Esophagus muscularis mucosa (tissue), 4 donors: ENCODE results near the gene SH3PXD2A.

Source experiments
- CTCF ChIP-seq, 3 experiments: fragments of 200-600 bp in 2 of 3; fragments of 450-650 bp in 1 of 3; sonication (generic) in 2 of 3; IDR thresholded peaks; one replicate each; pipeline ENCODE4 v1.5.1; 2017 to 2019; ENCODE audit warnings: antibody characterized with exemption in 3 of 3, mild to moderate bottlenecking in 2 of 3, moderate library complexity in 1 of 3
- EP300 ChIP-seq: sonication (generic); formaldehyde crosslinking; IDR thresholded peaks from one replicate; pipeline ENCODE4 v1.6.1; 2017; ENCODE audit warnings: antibody characterized with exemption
- POLR2A ChIP-seq: fragments of 450-650 bp; IDR thresholded peaks from one replicate; pipeline ENCODE4 v1.6.1; 2017; ENCODE audit warnings: antibody characterized with exemption, moderate library complexity, mild to moderate bottlenecking, low read depth

- TF ChIP-seq CTCF (IDR thresholded peaks at IDR 0.05) (no peak), EP300 (no peak), POLR2A (no peak)
Observed at GRCh38 chr10:103781329-103782061, 73.9 kb downstream of the SH3PXD2A start.
